ENCODE data around the gene KIAA0232. TPM values are rescaled to one million over a fixed set of nuclear protein-coding genes. Genes with fewer than 3 reads are reported as not detected.

KIAA0232 gene
- total and polyA plus RNA-seq, 9 of the 15 experiments (the other 6 are each of a cell fraction or from before 2014, with no cell fraction given), result 3.5 to 17.4 (median 13.0) TPM

GRCh38 chr4:6782147-6782845 lies at the start of gene KIAA0232 (continued):
- no peak for TF ChIP-seq IRF9 (tag; IDR thresholded peaks at IDR 0.05)
- no peak for TF ChIP-seq TRIM24 (IDR thresholded peaks at IDR 0.05)
- TF ChIP-seq KDM2B (CRISPR knock-in tag; IDR thresholded peaks at IDR 0.05), result no peak
- no peak for TF ChIP-seq SLC30A9 (CRISPR knock-in tag; IDR thresholded peaks at IDR 0.05)
- TF ChIP-seq CBFA2T2 (conservative IDR thresholded peaks at IDR 0.05), result no peak
- no peak for TF ChIP-seq HDAC1 (IDR thresholded peaks at IDR 0.05)
- TF ChIP-seq ZNF76 (CRISPR knock-in tag; IDR thresholded peaks at IDR 0.05; ENCODE audit: borderline replicate concordance), result no peak
- peak; percentile 69; the same call in 1 of the 2 replicates for TF ChIP-seq MGA (IDR thresholded peaks at IDR 0.05)
- TF ChIP-seq SMAD1 (IDR thresholded peaks at IDR 0.05; ENCODE audit: low read depth, low read length, partially characterized antibody), result peak; percentile 55
- no peak for TF ChIP-seq RAD51 (IDR thresholded peaks at IDR 0.05; ENCODE audit: borderline replicate concordance, low read depth)
- no peak for TF ChIP-seq HMBOX1 (IDR thresholded peaks at IDR 0.05)
- peak; percentile 74; the same call in 1 of the 2 replicates for TF ChIP-seq THAP12 (CRISPR knock-in tag; IDR thresholded peaks at IDR 0.05)

Data from K562 (cell line).